ENCODE measurements around the gene SH3BP5. TPM values are rescaled to one million over a fixed set of nuclear protein-coding genes. Genes with fewer than 3 reads are reported as not detected.

SH3BP5 gene
- total RNA-seq, 1 experiment from 2014 or later = 0.82 TPM

- peak overlapping the region; percentile 84 for H3K4me2 ChIP-seq (ENCODE audit: low read depth, low read length, poor library complexity, severe bottlenecking)
- no peaks in the 10 kb centered on the region for H3K9me3 ChIP-seq (ENCODE audit: low read length)
- H3K79me2 ChIP-seq (ENCODE audit: low read length) = no peaks in the 10 kb centered on the region
- no peak overlapping the region for H3K27ac ChIP-seq (ENCODE audit: low read length)
- peak overlapping the region; percentile 55 for H3K9ac ChIP-seq (ENCODE audit: low read length)
- no peaks in the 10 kb centered on the region for H3K27me3 ChIP-seq (ENCODE audit: low read length)
- H2AFZ ChIP-seq (ENCODE audit: low read length) = peak overlapping the region; percentile 85; the same call in 1 of the 2 replicates
- no peaks in the 10 kb centered on the region for H3K9me2 ChIP-seq (replicated peaks; ENCODE audit: insufficient read depth, low read length)
- peak overlapping the region; percentile 67 for H3K4me3 ChIP-seq (ENCODE audit: low read length)
- DNase-seq = no peak
- H3K36me3 ChIP-seq (ENCODE audit: insufficient read depth, low read length) = no peaks in the 10 kb centered on the region
- H3K4me1 ChIP-seq (ENCODE audit: low read length) = peaks cover 15% of the 10 kb centered on the region
- no peaks in the 10 kb centered on the region for H4K20me1 ChIP-seq (ENCODE audit: insufficient read depth, low read depth, low read length)
Measured at GRCh38 chr3:15333099-15333955, 941 bp upstream of the SH3BP5 start.

- Histone ChIP-seq H3K9me2 (replicated peaks; ENCODE audit: insufficient read depth, low read length) (no peaks in the 10 kb centered on the region), H3K9ac (ENCODE audit: low read length) (peak overlapping the region; percentile 55), H3K4me2 (ENCODE audit: low read depth, low read length, poor library complexity, severe bottlenecking) (peak overlapping the region; percentile 84), H3K27me3 (ENCODE audit: low read length) (no peaks in the 10 kb centered on the region), H3K79me2 (ENCODE audit: low read length) (no peaks in the 10 kb centered on the region), H3K4me1 (ENCODE audit: low read length) (peaks cover 15% of the 10 kb centered on the region), H3K27ac (ENCODE audit: low read length) (no peak overlapping the region), H3K4me3 (ENCODE audit: low read length) (peak overlapping the region; percentile 67), H4K20me1 (ENCODE audit: insufficient read depth, low read depth, low read length) (no peaks in the 10 kb centered on the region), H3K9me3 (ENCODE audit: low read length) (no peaks in the 10 kb centered on the region), H2AFZ (ENCODE audit: low read length) (peak overlapping the region; percentile 3; the same call in 1 of the 2 replicates), H3K36me3 (ENCODE audit: insufficient read depth, low read length) (no peaks in the 10 kb centered on the region)
- no peak for DNase-seq
Measured at GRCh38 chr3:15331606-15332404, 581 bp downstream of the SH3BP5 start.

GRCh38 chr3:15331072-15331605, 1.2 kb downstream of the SH3BP5 start:
- H3K36me3 ChIP-seq (ENCODE audit: insufficient read depth, low read length) = no peaks in the 10 kb centered on the region
- no peaks in the 10 kb centered on the region for H3K9me3 ChIP-seq (ENCODE audit: low read length)
- H3K27ac ChIP-seq (ENCODE audit: low read length) = no peak overlapping the region
- H3K9me2 ChIP-seq (replicated peaks; ENCODE audit: insufficient read depth, low read length) = no peaks in the 10 kb centered on the region
- no peaks in the 10 kb centered on the region for H3K79me2 ChIP-seq (ENCODE audit: low read length)
- H3K4me2 ChIP-seq (ENCODE audit: low read depth, low read length, poor library complexity, severe bottlenecking) = peak overlapping the region; percentile 84
- no peak overlapping the region for H3K9ac ChIP-seq (ENCODE audit: low read length)
- no peaks in the 10 kb centered on the region for H3K27me3 ChIP-seq (ENCODE audit: low read length)
- H4K20me1 ChIP-seq (ENCODE audit: insufficient read depth, low read depth, low read length) = no peaks in the 10 kb centered on the region
- no peak overlapping the region for H2AFZ ChIP-seq (ENCODE audit: low read length)
- peaks cover 15% of the 10 kb centered on the region for H3K4me1 ChIP-seq (ENCODE audit: low read length)
- DNase-seq = no peak
- no peak overlapping the region for H3K4me3 ChIP-seq (ENCODE audit: low read length)

GRCh38 chr3:15330031-15330596, 2.3 kb downstream of the SH3BP5 start:
- no peaks in the 10 kb centered on the region for H4K20me1 ChIP-seq (ENCODE audit: insufficient read depth, low read depth, low read length)
- H3K9ac ChIP-seq (ENCODE audit: low read length) = no peak overlapping the region
- H3K4me2 ChIP-seq (ENCODE audit: low read depth, low read length, poor library complexity, severe bottlenecking) = no peak overlapping the region
- no peaks in the 10 kb centered on the region for H3K27me3 ChIP-seq (ENCODE audit: low read length)
- no peak overlapping the region for H3K4me3 ChIP-seq (ENCODE audit: low read length)
- no peaks in the 10 kb centered on the region for H3K9me2 ChIP-seq (replicated peaks; ENCODE audit: insufficient read depth, low read length)
- no peaks in the 10 kb centered on the region for H3K79me2 ChIP-seq (ENCODE audit: low read length)
- DNase-seq = no peak
- H2AFZ ChIP-seq (ENCODE audit: low read length) = no peak overlapping the region
- H3K36me3 ChIP-seq (ENCODE audit: insufficient read depth, low read length) = no peaks in the 10 kb centered on the region
- no peak overlapping the region for H3K27ac ChIP-seq (ENCODE audit: low read length)
- no peaks in the 10 kb centered on the region for H3K9me3 ChIP-seq (ENCODE audit: low read length)
- peaks cover 15% of the 10 kb centered on the region for H3K4me1 ChIP-seq (ENCODE audit: low read length)

GRCh38 chr3:15329046-15330005, 3.1 kb downstream of the SH3BP5 start:
- H3K9ac ChIP-seq (ENCODE audit: low read length) = no peak overlapping the region
- no peak overlapping the region for H3K27ac ChIP-seq (ENCODE audit: low read length)
- H3K4me1 ChIP-seq (ENCODE audit: low read length) = peaks cover 15% of the 10 kb centered on the region
- no peaks in the 10 kb centered on the region for H3K9me3 ChIP-seq (ENCODE audit: low read length)
- no peaks in the 10 kb centered on the region for H3K9me2 ChIP-seq (replicated peaks; ENCODE audit: insufficient read depth, low read length)
- no peak overlapping the region for H2AFZ ChIP-seq (ENCODE audit: low read length)
- no peak overlapping the region for H3K4me3 ChIP-seq (ENCODE audit: low read length)
- DNase-seq = no peak
- H3K27me3 ChIP-seq (ENCODE audit: low read length) = no peaks in the 10 kb centered on the region
- H3K79me2 ChIP-seq (ENCODE audit: low read length) = no peaks in the 10 kb centered on the region
- H3K36me3 ChIP-seq (ENCODE audit: insufficient read depth, low read length) = no peaks in the 10 kb centered on the region
- H4K20me1 ChIP-seq (ENCODE audit: insufficient read depth, low read depth, low read length) = no peaks in the 10 kb centered on the region
- no peak overlapping the region for H3K4me2 ChIP-seq (ENCODE audit: low read depth, low read length, poor library complexity, severe bottlenecking)

GRCh38 chr3:15327941-15328340, 4.4 kb downstream of the SH3BP5 start:
- DNase-seq = no peak

GRCh38 chr3:15326673-15327072, 5.7 kb downstream of the SH3BP5 start:
- DNase-seq = no peak
- H3K4me1 ChIP-seq (ENCODE audit: low read length) = peaks cover 3% of the 10 kb centered on the region
- H4K20me1 ChIP-seq (ENCODE audit: insufficient read depth, low read depth, low read length) = no peaks in the 10 kb centered on the region
- H3K4me2 ChIP-seq (ENCODE audit: low read depth, low read length, poor library complexity, severe bottlenecking) = no peak overlapping the region
- no peaks in the 10 kb centered on the region for H3K9me3 ChIP-seq (ENCODE audit: low read length)
- H2AFZ ChIP-seq (ENCODE audit: low read length) = no peak overlapping the region
- no peak overlapping the region for H3K9ac ChIP-seq (ENCODE audit: low read length)
- H3K4me3 ChIP-seq (ENCODE audit: low read length) = no peak overlapping the region
- H3K27ac ChIP-seq (ENCODE audit: low read length) = no peak overlapping the region
- no peaks in the 10 kb centered on the region for H3K79me2 ChIP-seq (ENCODE audit: low read length)
- no peaks in the 10 kb centered on the region for H3K36me3 ChIP-seq (ENCODE audit: insufficient read depth, low read length)
- H3K27me3 ChIP-seq (ENCODE audit: low read length) = no peaks in the 10 kb centered on the region
- H3K9me2 ChIP-seq (replicated peaks; ENCODE audit: insufficient read depth, low read length) = no peaks in the 10 kb centered on the region

More at GRCh38 chr3:15327941-15328340, 4.4 kb downstream of the SH3BP5 start:
- Histone ChIP-seq H3K9me2 (replicated peaks; ENCODE audit: insufficient read depth, low read length) (no peaks in the 10 kb centered on the region), H3K27me3 (ENCODE audit: low read length) (no peaks in the 10 kb centered on the region), H3K79me2 (ENCODE audit: low read length) (no peaks in the 10 kb centered on the region), H3K9me3 (ENCODE audit: low read length) (no peaks in the 10 kb centered on the region), H3K4me1 (ENCODE audit: low read length) (peaks cover 13% of the 10 kb centered on the region), H3K36me3 (ENCODE audit: insufficient read depth, low read length) (no peaks in the 10 kb centered on the region), H3K27ac (ENCODE audit: low read length) (no peak overlapping the region), H3K4me2 (ENCODE audit: low read depth, low read length, poor library complexity, severe bottlenecking) (no peak overlapping the region), H3K9ac (ENCODE audit: low read length) (no peak overlapping the region), H4K20me1 (ENCODE audit: insufficient read depth, low read depth, low read length) (no peaks in the 10 kb centered on the region), H2AFZ (ENCODE audit: low read length) (no peak overlapping the region), H3K4me3 (ENCODE audit: low read length) (no peak overlapping the region)
